Adrenal gland (tissue), 12 donors: ENCODE data around the gene CUX1. TPM values are rescaled to one million over a fixed set of nuclear protein-coding genes. Genes with fewer than 3 reads are reported as not detected.
"Not testable (repeated sequence)": the region's sequence is repeated elsewhere in the genome, so short reads cannot be mapped to it uniquely, and the experiment has no call there.

Experiments used
- DNase-seq, 7 donors: peaks; one replicate each; pipeline ENCODE4 v3.0.0-alpha.2; 2019 to 2020
- H3K27ac ChIP-seq, 5 donors: fragments of 200-600 bp; sonication (generic) in 4 of 5; 1 replicate in 3 of 5; 2 replicates in 2 of 5; pipeline versions ENCODE4 v1.5.1 to v1.8.0; 2016 to 2020; ENCODE audit warnings: mild to moderate bottlenecking in 1 of 5
- H3K27me3 ChIP-seq: fragments of 200-600 bp; 2 replicates; pipeline ENCODE4 v1.8.0; 2021
- H3K36me3 ChIP-seq, 2 donors: fragments of 200-600 bp; replicated peaks in 1 of 2; 1 replicate in 1 of 2; 2 replicates in 1 of 2; pipeline versions ENCODE4 v1.5.1 to v1.8.0; 2018 to 2022
- H3K4me1 ChIP-seq, 2 donors: fragments of 200-600 bp; replicated peaks in 1 of 2; 1 replicate in 1 of 2; 2 replicates in 1 of 2; pipeline versions ENCODE4 v1.5.1 to v1.8.0; 2018 to 2021
- H3K4me3 ChIP-seq, 4 donors: fragments of 200-600 bp; sonication (generic) in 3 of 4; one replicate each; pipeline ENCODE4 v1.5.1; 2016 to 2018
- H3K9me3 ChIP-seq, 3 donors: fragments of 200-600 bp; sonication (generic) in 1 of 3; replicated peaks in 1 of 3; 1 replicate in 2 of 3; 2 replicates in 1 of 3; pipeline versions ENCODE4 v1.5.1 to v1.8.0; 2016 to 2021
- CTCF ChIP-seq, 6 experiments: fragments of 450-650 bp in 4 of 6; fragments of 200-600 bp in 2 of 6; sonication (generic) in 1 of 6; IDR thresholded peaks; 1 replicate in 5 of 6; 2 replicates in 1 of 6; pipeline versions ENCODE4 v1.5.1 to v1.8.0; 2016 to 2021; ENCODE audit warnings: antibody characterized with exemption in 6 of 6, mild to moderate bottlenecking in 2 of 6, moderate library complexity in 1 of 6
- POLR2A ChIP-seq, 2 donors: fragments of 450-650 bp; IDR thresholded peaks; one replicate each; pipeline ENCODE4 v1.6.1; 2017; ENCODE audit warnings: antibody characterized with exemption in 2 of 2, mild to moderate bottlenecking in 2 of 2, moderate library complexity in 1 of 2
- WGBS, 4 donors: extraction: QIAGEN DNeasy Blood & Tissue Kit in 2 of 4; methylation state at CpG; one replicate each; pipeline versions ENCODE4 v1.1.5 to v1.1.7; 2013 to 2017; 5-methylcytosine and 5-hydroxymethylcytosine counted together
- intact Hi-C, 2 donors: fragments of 100-400 bp; cut with DNase I; formaldehyde crosslinking; loops; one replicate each; pipeline versions ENCODE4 v1.14.1 to v1.15.0; 2022 to 2023
- polyA plus RNA-seq, 3 donors: library from polyadenylated mRNA; stranded (reverse); fragments of 200-250 nt in 2 of 3; fragments of 350-450 nt in 1 of 3; fragmentation: Illumina TruSeq in 1 of 3; extraction: RNeasy Lipid Tissue Mini Kit (QIAGEN cat#74804) in 1 of 3; gene quantifications; one replicate each; pipeline ENCODE4 v1.2.3, GENCODE V29; 2013 to 2014
- total RNA-seq, 9 donors: library from RNA; depleted of rRNA in 4 of 9; stranded (reverse); fragments of >200 nt in 4 of 9; fragments of 120-200 nt in 1 of 9; fragmentation: NEBNext Ultra II Directional in 1 of 9; extraction: Animal tissue kit (Norgen Biotek cat#: 25700) in 1 of 9; gene quantifications; one replicate each; pipeline versions ENCODE4 v1.1.0 to v1.2.4, GENCODE V29; 2013 to 2023
- donor health status: healthy with polysubstance abuse.
- donor health status: Bipolar disorder and iron deficiency.
- donor health status: DM: yes; HTN: yes; CAD: no.
- donor health status: DM: no; HTN: no; CAD: no.
- donor health status: DM: no; HTN: no; CAD: no.
- donor health status: DM: yes; HTN: yes; CAD: no.

The CUX1 gene
- total and polyA plus RNA-seq, 12 donors = 17.2 to 72.6 (median 58.3) TPM

GRCh38 chr7:102021841-102022618 is 204.6 kb downstream of the CUX1 start:
- no peak for DNase-seq
- Histone ChIP-seq H3K4me1 (no peaks in the 10 kb centered on the region), H3K27me3 (no peaks in the 10 kb centered on the region), H3K36me3 (no peaks in the 10 kb centered on the region), H3K9me3 (no peaks in the 10 kb centered on the region), H3K4me3 (no peak overlapping the region), H3K27ac (no peak overlapping the region)
- WGBS, 4 donors = 92 to 97% (median 95%) methylated on average over 24 of the region's 24 CpGs
- TF ChIP-seq POLR2A (IDR thresholded peaks at IDR 0.05) (no peak), CTCF (IDR thresholded peaks at IDR 0.05) (no peak)
- intact Hi-C loops = no loop called here

GRCh38 chr7:102024005-102024768 is 206.8 kb downstream of the CUX1 start:
- no peaks in the 10 kb centered on the region for H3K27me3 ChIP-seq
- H3K4me3 ChIP-seq = no peak overlapping the region
- WGBS, 4 donors = 78 to 87% (median 84%) methylated on average over 10 of the region's 10 CpGs
- no peaks in the 10 kb centered on the region for H3K9me3 ChIP-seq
- intact Hi-C loops = no loop called here
- no peak for TF ChIP-seq POLR2A (IDR thresholded peaks at IDR 0.05)
- TF ChIP-seq CTCF (IDR thresholded peaks at IDR 0.05) = no peak
- no peaks in the 10 kb centered on the region for H3K36me3 ChIP-seq
- no peaks in the 10 kb centered on the region for H3K4me1 ChIP-seq
- DNase-seq = no peak
- H3K27ac ChIP-seq = no peak overlapping the region

GRCh38 chr7:102024769-102025391 is 207.5 kb downstream of the CUX1 start:
- no peaks in the 10 kb centered on the region for H3K27me3 ChIP-seq
- DNase-seq = no peak
- H3K27ac ChIP-seq = no peak overlapping the region
- TF ChIP-seq CTCF (IDR thresholded peaks at IDR 0.05) (no peak), POLR2A (IDR thresholded peaks at IDR 0.05) (no peak)
- no peak overlapping the region for H3K4me3 ChIP-seq
- intact Hi-C loops = no loop called here
- 87 to 93% (median 88%) methylated on average over 9 to 15 of the region's 15 CpGs for WGBS, 4 donors
- H3K4me1 ChIP-seq = no peaks in the 10 kb centered on the region
- no peaks in the 10 kb centered on the region for H3K9me3 ChIP-seq
- no peaks in the 10 kb centered on the region for H3K36me3 ChIP-seq

DNA sequence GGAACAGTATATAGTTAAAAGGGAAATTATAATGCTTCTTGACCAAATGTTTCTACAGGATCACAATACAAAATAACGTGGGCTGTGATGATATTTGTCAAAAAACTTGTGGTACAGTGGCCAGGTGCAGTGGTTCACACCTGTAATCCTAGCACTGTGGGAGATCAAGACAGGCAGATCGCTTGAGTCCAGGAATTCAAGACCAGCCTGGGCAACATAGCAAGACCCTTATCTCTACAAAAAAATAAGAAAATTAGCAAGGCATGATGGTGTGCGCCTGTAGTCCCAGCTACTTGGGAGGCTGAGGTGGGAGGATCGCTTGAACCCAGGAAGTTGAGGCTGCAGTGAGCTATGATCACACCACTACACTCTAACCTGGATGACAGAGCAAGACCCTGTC is 208.4 kb downstream of the CUX1 start:
- H3K36me3 ChIP-seq, H3K9me3 ChIP-seq, H3K4me1 ChIP-seq, intact Hi-C loops, DNase-seq, H3K27me3 ChIP-seq, H3K27ac ChIP-seq, H3K4me3 ChIP-seq: not testable (repeated sequence)
- 78 to 97% (median 91%) methylated on average over 4 of the region's 4 CpGs for WGBS, 4 donors
